Progenitor cell of endocrine pancreas (in vitro differentiated cells): ENCODE results near the gene EIF3A. TPM values are rescaled to one million over a fixed set of nuclear protein-coding genes. Genes with fewer than 3 reads are reported as not detected.

Experiments
- DNase-seq: peaks from one replicate; pipeline ENCODE4 v3.0.0; 2021; ENCODE audit warnings: low spot score; ENCODE audit not compliant: unreplicated experiment
- H3K27ac Mint-ChIP-seq: 2 replicates; pipeline ENCODE4 v1.8.0; 2021; ENCODE audit warnings: mild to moderate bottlenecking, moderate library complexity, mixed read lengths
- H3K27me3 Mint-ChIP-seq: 2 replicates; pipeline ENCODE4 v1.8.0; 2021; ENCODE audit warnings: mixed read lengths
- H3K36me3 Mint-ChIP-seq: 2 replicates; pipeline ENCODE4 v1.8.0; 2022; ENCODE audit warnings: mixed read lengths; ENCODE audit not compliant: insufficient read depth
- H3K4me1 Mint-ChIP-seq: 2 replicates; pipeline ENCODE4 v1.8.0; 2021; ENCODE audit warnings: low read depth, mixed read lengths
- H3K4me3 Mint-ChIP-seq: 2 replicates; pipeline ENCODE4 v1.8.0; 2021; ENCODE audit warnings: low read depth, mild to moderate bottlenecking, moderate library complexity, mixed read lengths
- H3K9me3 Mint-ChIP-seq: 2 replicates; pipeline ENCODE4 v1.8.0; 2021; ENCODE audit warnings: low read depth, mixed read lengths
- CTCF ChIP-seq: fragments of 200-600 bp; sonication (generic); IDR thresholded peaks from one replicate; pipeline ENCODE4 v1.5.0; 2021; ENCODE audit warnings: antibody characterized with exemption, mild to moderate bottlenecking; ENCODE audit not compliant: unreplicated experiment
- total RNA-seq: library from RNA; stranded (reverse); gene quantifications from 2 replicates; pipeline ENCODE4 v1.2.1, GENCODE V29; 2021

The EIF3A gene
- total RNA-seq, 1 donor from 2014 or later = 127 TPM

DNA sequence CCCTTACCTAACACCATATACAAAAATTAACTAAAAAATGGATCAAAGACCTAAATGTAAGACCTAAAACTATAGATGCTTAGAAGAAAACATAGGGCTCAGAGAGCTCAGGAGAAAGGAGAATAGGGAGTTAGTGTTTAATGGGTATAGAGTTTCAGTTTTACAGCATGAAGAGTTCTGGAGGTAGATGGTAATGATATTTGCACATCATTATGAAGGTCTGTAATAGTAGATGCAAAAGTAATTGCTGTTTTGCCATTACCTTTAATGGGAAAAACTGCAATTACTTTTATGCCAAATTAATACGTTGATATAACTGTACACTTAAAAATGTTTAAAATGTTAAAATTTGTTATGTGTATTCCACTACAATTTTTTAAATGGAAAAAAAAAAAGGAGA, 90.3 kb downstream of the EIF3A start:
- no peak for TF ChIP-seq CTCF
- H3K9me3 Mint-ChIP-seq = peaks cover 15% of the 10 kb centered on the region
- DNase-seq = no peak
- no peak overlapping the region for H3K27ac Mint-ChIP-seq
- peaks cover 5% of the 10 kb centered on the region for H3K4me1 Mint-ChIP-seq
- H3K4me3 Mint-ChIP-seq = no peak overlapping the region
- no peaks in the 10 kb centered on the region for H3K27me3 Mint-ChIP-seq
- H3K36me3 Mint-ChIP-seq = peaks cover 2% of the 10 kb centered on the region

- Mint-ChIP-seq H3K4me1 (peaks cover 7% of the 10 kb centered on the region), H3K9me3 (peaks cover 23% of the 10 kb centered on the region), H3K27ac (no peak overlapping the region), H3K36me3 (peaks cover 4% of the 10 kb centered on the region), H3K4me3 (no peak overlapping the region), H3K27me3 (peaks cover under 1% of the 10 kb centered on the region)
- no peak for TF ChIP-seq CTCF
- no peak for DNase-seq
Observed at GRCh38 chr10:118986815-118987790, 93.5 kb downstream of the EIF3A start.

- H3K4me1 Mint-ChIP-seq = peaks cover 2% of the 10 kb centered on the region
- no peak overlapping the region for H3K27ac Mint-ChIP-seq
- DNase-seq = no peak
- H3K27me3 Mint-ChIP-seq = peaks cover 3% of the 10 kb centered on the region
- peaks cover 23% of the 10 kb centered on the region for H3K9me3 Mint-ChIP-seq
- H3K36me3 Mint-ChIP-seq = peaks cover 4% of the 10 kb centered on the region
- no peak for TF ChIP-seq CTCF
- H3K4me3 Mint-ChIP-seq = no peak overlapping the region
Observed at GRCh38 chr10:118985576-118985975, 95.0 kb downstream of the EIF3A start.

Other genes with a start within 250 kb of the EIF3A start
- 2.7 and 3.5 TPM in 2 replicates for gene NANOS1, start 51.1 kb downstream of the EIF3A start, total RNA-seq
- gene DENND10, start 23.3 kb upstream of the EIF3A start, total RNA-seq = 44.6 and 48.5 TPM in 2 replicates
- gene SFXN4, start 84.9 kb upstream of the EIF3A start, total RNA-seq = 25.7 and 27.2 TPM in 2 replicates
- gene PRDX3, start 98.0 kb upstream of the EIF3A start, total RNA-seq = 116 and 117 TPM in 2 replicates
- 21.6 and 23.0 TPM in 2 replicates for gene GRK5, start 126.8 kb upstream of the EIF3A start, total RNA-seq